OCI-LY3 (cell line): ENCODE data around the gene ISG20L2.

Source experiments
- H2AFZ ChIP-seq: fragments of 200-600, 300-600 bp; shearing (Covaris generic); 2 replicates; pipeline ENCODE4 v1.6.0; 2014; ENCODE audit warnings: antibody characterized with exemption, low read depth, low read length
- H3K27ac ChIP-seq: fragments of 200-600, 300-600 bp; sonication (generic); 2 replicates; pipeline ENCODE4 v1.5.1; 2014; ENCODE audit warnings: mild to moderate bottlenecking, low read length, moderate library complexity, mixed read lengths
- H3K27me3 ChIP-seq: fragments of 200-600, 300-600 bp; sonication (generic); 2 replicates; pipeline ENCODE4 v1.6.1; 2014; ENCODE audit warnings: low read depth, low read length, mixed read lengths
- H3K36me3 ChIP-seq: fragments of 200-600, 300-600 bp; sonication (generic); replicated peaks from 2 replicates; pipeline ENCODE3; 2014; ENCODE audit warnings: low read depth, low read length, mixed read lengths
- H3K4me1 ChIP-seq: fragments of 300-600, 200-600 bp; sonication (generic); 2 replicates; pipeline ENCODE4 v1.6.1; 2014; ENCODE audit warnings: low read length, mixed read lengths
- H3K4me2 ChIP-seq: fragments of 200-600, 300-600 bp; sonication (generic); 2 replicates; pipeline ENCODE4 v1.6.1; 2014; ENCODE audit warnings: low read length, mixed read lengths
- H3K4me3 ChIP-seq: fragments of 300-600, 200-600 bp; sonication (generic); 2 replicates; pipeline ENCODE4 v1.5.1; 2014; ENCODE audit warnings: antibody characterized with exemption, mild to moderate bottlenecking, low read length, moderate library complexity
- H3K79me2 ChIP-seq: fragments of 300-600, 200-600 bp; shearing (Covaris generic); 2 replicates; pipeline ENCODE4 v1.6.1; 2014; ENCODE audit warnings: mild to moderate bottlenecking, low read length, mixed read lengths
- H3K9ac ChIP-seq: fragments of 300-600, 200-600 bp; shearing (Covaris generic); 2 replicates; pipeline ENCODE4 v1.6.0; 2014; ENCODE audit warnings: mild to moderate bottlenecking, low read length, moderate library complexity
- H3K9me3 ChIP-seq: fragments of 200-600, 300-600 bp; shearing (Covaris generic); 2 replicates; pipeline ENCODE4 v1.6.1; 2014; ENCODE audit warnings: low read length, mixed read lengths; ENCODE audit not compliant: insufficient read depth
- H4K20me1 ChIP-seq: fragments of 200-600, 300-600 bp; sonication (generic); 2 replicates; pipeline ENCODE4 v1.6.1; 2016; ENCODE audit warnings: low read length, mixed read lengths; ENCODE audit not compliant: insufficient read depth
- EZH2phosphoT487 ChIP-seq: fragments of 200-600 bp; shearing (Covaris generic); IDR thresholded peaks from 2 replicates; pipeline ENCODE4 v1.6.1; 2018; ENCODE audit warnings: antibody characterized with exemption, mixed run types, low read depth
- TF ChIP-seq, protein P1 (sequence below): fragments of 200-600, 300-600 bp; sonication (generic); IDR thresholded peaks from 2 replicates; pipeline ENCODE4 v1.5.1; 2014; ENCODE audit warnings: antibody characterized with exemption, low read length, low read depth

ISG20L2 gene

GRCh38 chr1:156689035-156689952, 39.3 kb downstream of the ISG20L2 start:
- Histone ChIP-seq H3K4me3 (peak overlapping the region; percentile 61), H3K4me2 (peak overlapping the region; percentile 86), H3K9ac (peak overlapping the region; percentile 32; the same call in 1 of the 2 replicates), H3K36me3 (no peaks in the 10 kb centered on the region), H3K4me1 (peaks cover 17% of the 10 kb centered on the region), H4K20me1 (no peaks in the 10 kb centered on the region), H2AFZ (peak overlapping the region; percentile 74), H3K27ac (no peak overlapping the region), H3K9me3 (no peaks in the 10 kb centered on the region), H3K27me3 (peaks cover 64% of the 10 kb centered on the region), H3K79me2 (no peaks in the 10 kb centered on the region)
- TF ChIP-seq EZH2phosphoT487 = no peak
- TF ChIP-seq, protein P1, sequence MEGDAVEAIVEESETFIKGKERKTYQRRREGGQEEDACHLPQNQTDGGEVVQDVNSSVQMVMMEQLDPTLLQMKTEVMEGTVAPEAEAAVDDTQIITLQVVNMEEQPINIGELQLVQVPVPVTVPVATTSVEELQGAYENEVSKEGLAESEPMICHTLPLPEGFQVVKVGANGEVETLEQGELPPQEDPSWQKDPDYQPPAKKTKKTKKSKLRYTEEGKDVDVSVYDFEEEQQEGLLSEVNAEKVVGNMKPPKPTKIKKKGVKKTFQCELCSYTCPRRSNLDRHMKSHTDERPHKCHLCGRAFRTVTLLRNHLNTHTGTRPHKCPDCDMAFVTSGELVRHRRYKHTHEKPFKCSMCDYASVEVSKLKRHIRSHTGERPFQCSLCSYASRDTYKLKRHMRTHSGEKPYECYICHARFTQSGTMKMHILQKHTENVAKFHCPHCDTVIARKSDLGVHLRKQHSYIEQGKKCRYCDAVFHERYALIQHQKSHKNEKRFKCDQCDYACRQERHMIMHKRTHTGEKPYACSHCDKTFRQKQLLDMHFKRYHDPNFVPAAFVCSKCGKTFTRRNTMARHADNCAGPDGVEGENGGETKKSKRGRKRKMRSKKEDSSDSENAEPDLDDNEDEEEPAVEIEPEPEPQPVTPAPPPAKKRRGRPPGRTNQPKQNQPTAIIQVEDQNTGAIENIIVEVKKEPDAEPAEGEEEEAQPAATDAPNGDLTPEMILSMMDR = peak; percentile 92

- peak overlapping the region; percentile 26 for H3K4me2 ChIP-seq
- H3K9ac ChIP-seq = no peak overlapping the region
- H3K4me1 ChIP-seq = peaks cover 24% of the 10 kb centered on the region
- no peaks in the 10 kb centered on the region for H3K36me3 ChIP-seq
- H2AFZ ChIP-seq = no peak overlapping the region
- H3K27me3 ChIP-seq = peaks cover 56% of the 10 kb centered on the region
- TF ChIP-seq EZH2phosphoT487 = no peak
- TF ChIP-seq, protein P1 = peak; percentile 45
- no peaks in the 10 kb centered on the region for H3K79me2 ChIP-seq
- H3K4me3 ChIP-seq = no peak overlapping the region
- H4K20me1 ChIP-seq = no peaks in the 10 kb centered on the region
- H3K9me3 ChIP-seq = no peaks in the 10 kb centered on the region
- no peak overlapping the region for H3K27ac ChIP-seq
Observed at GRCh38 chr1:156684227-156684782, 44.3 kb downstream of the ISG20L2 start.

DNA sequence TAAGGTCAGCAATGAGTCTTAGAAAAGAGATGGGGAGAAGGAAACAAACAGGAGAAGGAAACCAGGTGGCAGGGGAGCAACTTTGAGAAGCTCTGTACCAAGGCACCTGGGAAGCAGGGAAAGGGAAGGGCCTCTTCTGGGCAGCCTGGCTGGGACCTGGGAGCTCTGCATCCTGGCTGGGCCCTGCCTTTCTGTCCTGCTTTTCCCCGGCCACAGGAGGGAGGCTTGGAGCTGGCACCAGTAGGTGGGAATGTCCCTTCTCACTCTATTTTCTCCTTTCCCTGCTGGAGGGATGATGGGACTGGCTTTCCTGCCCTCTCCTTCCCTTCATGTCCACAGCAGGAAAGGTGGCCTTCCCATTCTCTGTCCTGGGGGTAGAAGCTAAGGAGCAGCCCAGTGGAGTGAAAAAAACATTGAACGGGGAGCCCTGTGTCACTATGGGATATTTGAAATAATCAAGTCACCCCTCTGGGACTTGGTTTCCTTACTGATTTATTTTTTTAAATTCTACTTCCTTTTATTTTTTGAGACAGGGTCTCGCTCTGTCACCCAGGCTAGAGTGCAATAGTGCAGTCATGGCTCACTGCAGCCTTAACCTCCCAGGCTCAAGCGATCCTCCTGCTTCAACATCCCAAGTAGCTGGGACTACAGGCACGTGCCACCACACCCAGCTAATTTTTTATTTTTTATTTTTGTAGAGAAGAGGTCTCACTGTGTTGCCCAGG, 46.2 kb downstream of the ISG20L2 start:
- no peaks in the 10 kb centered on the region for H4K20me1 ChIP-seq
- no peak overlapping the region for H3K4me3 ChIP-seq
- H3K27ac ChIP-seq = no peak overlapping the region
- H3K36me3 ChIP-seq = no peaks in the 10 kb centered on the region
- no peak overlapping the region for H3K4me2 ChIP-seq
- H3K9me3 ChIP-seq = no peaks in the 10 kb centered on the region
- H3K4me1 ChIP-seq = peaks cover 20% of the 10 kb centered on the region
- no peak overlapping the region for H3K9ac ChIP-seq
- no peak overlapping the region for H2AFZ ChIP-seq
- no peaks in the 10 kb centered on the region for H3K79me2 ChIP-seq
- peaks cover 65% of the 10 kb centered on the region for H3K27me3 ChIP-seq
- no peak for TF ChIP-seq EZH2phosphoT487
- TF ChIP-seq, protein P1 = no peak
